ENCODE results near the gene HCAR2. TPM values are rescaled to one million over a fixed set of nuclear protein-coding genes. Genes with fewer than 3 reads are reported as not detected.

The HCAR2 gene
- total RNA-seq, 1 experiment from 2014 or later: not detected

GRCh38 chr12:122726080-122726558, 23.0 kb upstream of the HCAR2 start:
- Histone ChIP-seq H3K4me2 (ENCODE audit: low read length) (peak overlapping the region; percentile 80), H3K4me1 (ENCODE audit: control insufficient read depth in 1 of 2, insufficient read depth in 2 of 2, low read length in 2 of 2) (peaks cover 15 to 23% of the 10 kb centered on the region in 2 experiments; a peak in 3 of 4 replicates), H2AFZ (ENCODE audit: low read depth, low read length, poor library complexity, severe bottlenecking) (peak overlapping the region; percentile 94), H3K27me3 (ENCODE audit: insufficient read depth, low read length) (no peaks in the 10 kb centered on the region), H3K36me3 (ENCODE audit: control insufficient read depth in 1 of 2, insufficient read depth in 2 of 2, low read length in 2 of 2) (no peaks in the 10 kb centered on the region), H3K9me2 (ENCODE audit: insufficient read depth) (no peaks in the 10 kb centered on the region), H3K4me3 (replicated peaks in 1 of 2; ENCODE audit: low read depth in 1 of 2, low read length in 2 of 2) (peak overlapping the region in 1 of 2 experiments; percentile 44; a peak in 2 of 4 replicates), H4K20me1 (ENCODE audit: insufficient read depth) (no peaks in the 10 kb centered on the region), H3K27ac (ENCODE audit: low read depth, low read length) (peak overlapping the region; percentile 65), H3K79me2 (ENCODE audit: insufficient read depth, low read length) (no peaks in the 10 kb centered on the region), H3K9me3 (ENCODE audit: control insufficient read depth in 1 of 2, insufficient read depth in 1 of 2, low read depth in 1 of 2, low read length in 2 of 2) (no peaks in the 10 kb centered on the region), H3K9ac (ENCODE audit: low read length) (peak overlapping the region; percentile 44)
- TF ChIP-seq FOSL1 (IDR thresholded peaks at IDR 0.05; ENCODE audit: low read depth) (peak; percentile 79), SP1 (IDR thresholded peaks at IDR 0.05; ENCODE audit: low read depth) (peak; percentile 61), REST (IDR thresholded peaks at IDR 0.05; ENCODE audit: low read depth) (no peak), CBX3 (IDR thresholded peaks at IDR 0.05; ENCODE audit: low read depth) (peak; percentile 43; the same call in 1 of the 2 replicates), POLR2A (IDR thresholded peaks at IDR 0.05; ENCODE audit: borderline replicate concordance, extremely low read depth, insufficient read depth, insufficient read length) (no peak), JUND (IDR thresholded peaks at IDR 0.05) (peak; percentile 74), SRF (IDR thresholded peaks at IDR 0.05; ENCODE audit: low read depth) (0 out of 2 replicates have a peak, but pooled peaks have one; percentile 27), ZNF274 (IDR thresholded peaks at IDR 0.05; ENCODE audit: low read depth, low read length) (no peak)
- ATAC-seq: peak; percentile 88
- ChIA-PET CTCF (no interaction called here), RAD21 (ENCODE audit: low non-redundant PET in 1 of 2, low total read pairs in 2 of 2, uncharacterized antibody in 2 of 2, unreplicated experiment in 2 of 2) (no interaction called here), POLR2A (interaction anchor here (0.7 kb wide), 1 partner anchor 199 kb away, joined by 3 read pairs; the partner anchor contains the start of genes KNTC1 and RSRC2)
- peak; percentile 22 for DNase-seq (ENCODE audit: low read depth, low spot score)
- BruUV-seq (replicated peaks): no TSS peak
- intact Hi-C loops (cut with micrococcal nuclease): no loop called here

Data from HCT116 (cell line).